Uterus (tissue), 2 donors: Measurements from ENCODE around the gene COL15A1.

Experiments used
- CTCF ChIP-seq, 4 experiments: fragments of 200-600 bp in 2 of 4; fragments of 450-650 bp in 2 of 4; sonication (generic) in 2 of 4; IDR thresholded peaks; one replicate each; pipeline ENCODE4 v1.5.1; 2016 to 2019; ENCODE audit warnings: antibody characterized with exemption in 4 of 4, mild to moderate bottlenecking in 2 of 4, moderate library complexity in 1 of 4
- POLR2A ChIP-seq, 2 donors: fragments of 450-650 bp; IDR thresholded peaks; one replicate each; pipeline ENCODE4 v1.6.1; 2016; ENCODE audit warnings: antibody characterized with exemption in 2 of 2, mild to moderate bottlenecking in 1 of 2, moderate library complexity in 1 of 2

- TF ChIP-seq CTCF (IDR thresholded peaks at IDR 0.05) (no peak), POLR2A (IDR thresholded peaks at IDR 0.05) (no peak)
Measured at GRCh38 chr9:98903961-98904411, 39.7 kb upstream of the COL15A1 start.
